T47D (cell line): ENCODE data around the gene CLEC12A.
"Not testable (repeated sequence)": the region's sequence is repeated elsewhere in the genome, so short reads cannot be mapped to it uniquely, and the experiment has no call there.

Experiments used
- DNase-seq, 2 experiments: peaks; one replicate each; pipeline versions ENCODE4 v3.0.0 to v3.0.0-alpha.2; 2011 to 2012; ENCODE audit warnings: low read depth in 1 of 2, low spot score in 1 of 2
- JUND ChIP-seq: IDR thresholded peaks from 2 replicates; pipeline ENCODE4 v1.6.1; 2012; ENCODE audit warnings: low read depth
- in situ Hi-C: cut with HindIII; loops from 2 replicates; pipeline ENCODE4 v1.10.0; 2016; ENCODE audit warnings: low sequenced_read_pairs, low pct_unique_long_range_greater_than_20kb

CLEC12A gene

DNA sequence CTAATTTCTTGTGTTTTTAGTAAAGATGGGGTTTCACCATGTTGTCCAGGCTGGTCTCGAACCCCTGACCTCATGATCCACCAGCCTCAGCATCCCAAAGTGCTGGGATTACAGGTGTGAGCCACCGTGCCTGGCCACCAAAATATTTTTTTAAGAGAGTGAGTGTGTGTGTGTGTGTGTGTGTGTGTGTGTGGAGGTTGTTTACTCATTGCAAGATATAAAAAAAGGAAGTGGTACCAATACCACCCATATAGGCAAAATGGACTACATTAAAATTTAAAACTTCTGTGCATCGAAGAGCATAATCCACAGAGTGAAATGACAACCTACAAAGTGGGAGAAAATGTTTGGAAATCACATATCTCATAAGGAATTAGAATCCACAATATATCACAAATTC, 23.5 kb upstream of the CLEC12A start:
- no peak for DNase-seq
- TF ChIP-seq JUND = no peak
- in situ Hi-C loops = no loop called here

DNA sequence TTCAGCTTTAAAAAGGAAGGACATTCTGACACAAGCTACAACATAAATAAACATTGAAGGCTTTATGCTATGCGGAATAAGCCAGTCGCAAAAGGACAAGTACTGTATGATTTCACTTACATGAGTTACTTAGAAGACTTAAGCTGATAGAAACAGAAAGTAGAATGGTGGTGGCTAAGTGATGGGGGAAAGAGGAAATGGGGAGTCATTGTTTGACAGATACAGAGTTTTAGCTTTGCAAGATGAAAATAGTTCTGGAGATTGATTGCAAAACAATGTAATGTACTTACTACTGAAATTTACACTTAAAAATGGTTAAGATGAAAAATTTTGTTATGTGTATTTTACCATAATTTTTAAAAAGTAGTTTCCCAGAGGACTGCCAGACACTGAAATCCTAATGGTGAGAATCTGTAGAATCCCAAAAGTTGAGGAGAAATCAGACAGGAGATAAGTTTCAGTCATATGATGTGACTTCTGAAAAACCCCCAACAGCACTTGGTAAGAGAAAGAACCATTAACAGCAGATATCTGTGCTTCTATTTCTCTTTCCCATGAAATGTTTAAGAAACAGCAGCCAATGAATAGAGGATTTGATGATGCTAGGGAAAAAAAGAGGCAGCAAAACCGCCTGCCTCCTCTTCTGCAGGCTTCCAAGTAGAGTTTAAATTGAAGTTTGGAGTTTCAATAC, 22.5 kb upstream of the CLEC12A start:
- TF ChIP-seq JUND = no peak
- no peak for DNase-seq
- in situ Hi-C loops = no loop called here

DNA sequence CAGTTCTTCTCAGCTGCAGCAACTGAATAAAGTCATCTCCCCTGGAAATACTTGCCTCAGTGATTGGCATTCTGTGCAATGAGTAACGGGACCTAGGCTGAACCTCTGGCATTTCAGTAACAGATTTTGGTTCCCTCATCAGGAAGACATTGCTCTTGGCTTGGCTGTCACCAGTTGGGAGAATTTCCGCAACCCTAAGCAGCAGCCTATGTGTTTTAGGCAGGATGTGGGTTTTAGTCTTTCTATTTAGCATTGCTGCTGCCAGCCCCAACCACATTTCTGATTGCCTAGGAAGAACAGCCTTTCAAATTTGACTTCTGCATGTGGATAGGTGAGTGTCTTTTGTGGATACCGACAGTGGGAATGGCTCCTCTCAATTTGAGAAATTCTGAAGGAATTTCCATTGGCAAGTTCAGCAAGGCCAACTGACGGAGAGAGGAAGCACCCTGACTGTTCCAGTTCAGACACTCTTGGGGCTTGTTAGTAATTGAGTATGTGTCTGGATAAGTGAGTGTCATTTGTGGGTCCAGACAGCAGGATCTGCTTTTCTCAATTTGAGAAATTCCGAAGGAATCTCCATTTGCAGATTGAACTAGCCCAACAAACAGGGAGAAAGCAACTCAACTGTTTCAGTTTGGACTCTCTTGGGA, 20.1 kb upstream of the CLEC12A start:
- in situ Hi-C loops = no loop called here
- no peak for TF ChIP-seq JUND
- no peak for DNase-seq

DNA sequence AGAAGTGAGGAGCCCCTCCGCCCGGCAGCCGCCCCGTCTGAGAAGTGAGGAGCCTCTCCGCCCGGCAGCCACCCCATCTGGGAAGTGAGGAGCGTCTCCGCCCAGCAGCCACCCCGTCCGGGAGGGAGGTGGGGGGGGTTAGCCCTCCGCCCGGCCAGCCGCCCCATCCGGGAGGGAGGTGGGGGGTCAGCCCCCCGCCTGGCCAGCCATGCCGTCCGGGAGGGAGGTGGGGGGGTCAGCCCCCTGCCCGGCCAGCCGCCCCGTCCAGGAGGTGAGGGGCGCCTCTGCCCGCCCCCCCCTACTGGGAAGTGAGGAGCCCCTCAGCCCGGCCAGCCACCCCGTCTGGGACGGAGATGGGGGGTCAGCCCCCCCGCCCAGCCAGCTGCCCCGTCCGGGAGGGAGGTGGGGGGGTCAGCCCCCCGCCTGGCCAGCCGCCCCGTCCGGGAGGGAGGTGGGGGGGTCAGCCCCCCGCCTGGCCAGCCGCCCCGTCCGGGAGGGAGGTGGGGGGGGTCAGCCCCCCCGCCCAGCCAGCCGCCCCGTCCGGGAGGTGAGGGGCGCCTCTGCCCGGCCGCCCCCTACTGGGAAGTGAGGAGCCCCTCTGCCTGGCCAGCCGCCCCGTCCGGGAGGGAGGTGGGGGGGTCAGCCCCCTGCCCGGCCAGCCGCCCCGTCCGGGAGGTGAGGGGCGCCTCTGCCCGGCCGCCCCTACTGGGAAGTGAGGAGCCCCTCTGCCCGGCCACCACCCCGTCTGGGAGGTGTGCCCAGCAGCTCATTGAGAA, 18.1 kb upstream of the CLEC12A start:
- DNase-seq, in situ Hi-C loops: not testable (repeated sequence)

DNA sequence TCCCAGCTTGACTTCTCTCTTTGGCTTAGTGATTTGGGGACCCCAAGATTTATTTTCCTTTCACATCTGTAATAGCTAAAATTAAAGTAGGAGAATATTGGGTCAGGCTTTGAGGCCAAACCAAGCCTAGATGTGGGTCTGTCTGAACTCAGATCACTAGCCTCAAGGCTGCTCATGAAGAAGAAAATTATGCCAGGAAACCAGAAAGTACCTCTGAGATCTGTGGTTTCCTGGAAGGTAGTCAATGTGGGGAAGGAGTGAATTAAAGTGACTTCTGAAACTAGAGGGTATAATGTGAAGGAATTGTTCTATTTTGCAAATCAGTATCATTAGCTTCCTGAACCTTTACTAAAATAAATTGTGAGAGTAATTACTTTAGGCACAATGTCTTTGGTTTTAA, 13.4 kb upstream of the CLEC12A start:
- in situ Hi-C loops = no loop called here
- TF ChIP-seq JUND = no peak

DNA sequence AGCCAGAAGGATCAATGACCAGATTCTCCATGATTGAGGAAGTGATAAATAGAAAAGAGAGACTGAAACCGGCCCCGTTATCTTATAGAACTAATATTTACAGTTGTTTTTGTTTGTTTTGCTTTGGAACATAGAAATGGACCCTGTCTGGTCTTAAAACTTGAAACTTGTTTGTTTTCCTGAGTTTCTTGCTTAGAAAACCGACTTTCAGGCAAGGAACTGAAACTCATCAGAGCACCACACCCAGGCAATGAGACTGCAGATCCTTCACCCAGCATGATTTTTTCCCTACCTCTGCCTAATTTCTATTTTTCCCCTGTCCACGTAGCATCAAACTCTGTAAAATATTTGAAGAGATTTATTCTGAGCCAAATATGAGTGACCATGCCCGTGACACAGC, 10.6 kb upstream of the CLEC12A start:
- in situ Hi-C loops = no loop called here
- no peak for TF ChIP-seq JUND
- DNase-seq = no peak

More for the DNA sequence above, 13.4 kb upstream of the CLEC12A start:
- no peak for DNase-seq

DNA sequence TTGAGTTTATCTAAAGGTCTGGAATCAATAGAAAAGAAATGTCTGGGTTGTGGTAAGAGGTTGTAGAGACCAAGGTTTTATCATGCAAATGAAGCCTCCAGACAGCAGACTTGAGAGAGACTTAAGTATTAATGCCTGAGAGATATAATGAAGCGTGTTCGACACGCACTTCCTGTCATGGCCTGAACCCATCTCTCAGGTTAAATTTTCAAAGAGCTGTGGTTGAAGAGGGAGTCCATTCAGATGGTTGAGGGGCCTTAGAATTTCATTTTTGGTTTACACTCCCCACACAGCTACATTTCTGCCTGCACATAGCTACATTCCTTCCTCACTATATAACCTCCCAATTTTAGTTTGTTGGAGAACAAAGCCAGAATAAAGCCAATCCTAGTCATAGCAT, 10.1 kb upstream of the CLEC12A start:
- in situ Hi-C loops = no loop called here
- no peak for TF ChIP-seq JUND
- no peak for DNase-seq

DNA sequence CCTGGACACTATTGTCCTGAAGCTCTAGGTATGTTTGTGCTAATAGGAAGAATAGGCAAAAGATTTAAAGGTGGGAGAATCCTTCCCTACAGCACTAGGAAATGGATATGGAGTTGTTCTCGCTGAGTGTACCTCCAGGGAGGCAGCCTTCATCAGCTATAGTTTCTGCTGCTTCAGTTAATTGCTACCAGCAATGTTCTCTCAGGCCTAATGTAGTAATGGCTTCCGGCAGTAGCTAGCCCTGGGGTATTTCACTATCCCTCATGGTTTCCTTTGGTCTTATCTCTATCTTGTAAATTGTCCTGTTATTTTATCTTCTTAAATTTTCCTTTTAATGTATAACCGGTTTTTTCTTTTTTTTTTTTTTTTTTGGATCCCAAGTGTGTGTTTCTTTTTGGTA, 9.3 kb upstream of the CLEC12A start:
- no peak for DNase-seq
- in situ Hi-C loops = no loop called here
- no peak for TF ChIP-seq JUND

DNA sequence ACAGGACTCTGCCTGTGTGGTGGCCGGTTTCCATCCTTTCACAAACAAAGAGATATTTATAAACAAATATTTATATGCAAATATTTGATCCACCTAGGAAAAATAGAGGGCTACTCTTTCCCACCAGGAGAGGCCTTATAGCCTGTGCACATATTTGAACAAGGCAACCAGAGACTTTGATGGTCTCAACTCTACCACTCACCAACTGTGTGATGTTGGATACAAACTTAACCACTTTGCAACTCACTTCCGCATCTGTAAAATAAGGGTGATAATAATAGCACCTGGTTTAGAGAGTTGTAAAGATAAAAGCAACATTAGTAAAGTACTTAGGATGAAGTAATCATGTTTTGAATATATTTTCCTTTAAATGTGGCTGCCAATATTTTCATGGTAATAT, 1.5 kb upstream of the CLEC12A start:
- no peak for DNase-seq
- no peak for TF ChIP-seq JUND
- in situ Hi-C loops = no loop called here

DNA sequence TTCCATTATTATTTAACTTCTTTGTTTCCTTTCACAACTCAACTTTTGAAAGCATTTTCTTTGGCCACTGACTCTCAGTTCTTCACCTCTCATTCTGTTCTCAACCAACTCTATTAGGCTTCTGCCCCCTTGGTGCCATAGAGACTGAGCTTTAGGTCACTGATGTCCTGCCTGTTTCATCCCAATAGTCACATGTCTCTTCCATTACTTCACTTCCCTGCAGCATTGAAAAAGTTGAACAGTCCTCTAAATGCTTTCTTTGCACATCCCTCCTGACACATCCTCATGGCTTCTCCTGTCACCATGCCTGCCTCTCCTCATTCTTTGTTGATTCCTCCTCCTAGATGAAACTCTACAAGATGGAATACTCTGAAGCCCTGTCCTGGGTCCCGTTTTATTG, 2.7 kb downstream of the CLEC12A start:
- in situ Hi-C loops = no loop called here
- no peak for TF ChIP-seq JUND
- DNase-seq = no peak

DNA sequence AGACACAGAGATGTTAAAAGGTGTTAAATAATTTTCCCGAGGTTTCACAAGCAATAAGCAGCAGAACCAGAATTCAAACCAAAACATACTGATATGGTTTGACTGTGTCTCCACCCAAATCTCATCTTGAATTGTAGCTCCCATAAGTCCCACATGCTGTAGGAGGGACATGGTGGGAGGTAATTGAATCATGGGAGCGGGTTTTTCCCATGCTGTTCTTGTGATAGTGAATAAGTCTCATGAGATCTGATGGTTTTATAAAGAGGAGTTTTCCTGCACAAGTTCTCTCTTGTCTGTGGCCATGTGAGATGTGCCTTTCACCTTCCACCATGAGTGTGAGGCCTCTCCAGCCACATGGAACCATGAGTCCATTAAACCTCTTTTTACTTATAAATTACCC, 3.5 kb downstream of the CLEC12A start:
- in situ Hi-C loops, DNase-seq: not testable (repeated sequence)

DNA sequence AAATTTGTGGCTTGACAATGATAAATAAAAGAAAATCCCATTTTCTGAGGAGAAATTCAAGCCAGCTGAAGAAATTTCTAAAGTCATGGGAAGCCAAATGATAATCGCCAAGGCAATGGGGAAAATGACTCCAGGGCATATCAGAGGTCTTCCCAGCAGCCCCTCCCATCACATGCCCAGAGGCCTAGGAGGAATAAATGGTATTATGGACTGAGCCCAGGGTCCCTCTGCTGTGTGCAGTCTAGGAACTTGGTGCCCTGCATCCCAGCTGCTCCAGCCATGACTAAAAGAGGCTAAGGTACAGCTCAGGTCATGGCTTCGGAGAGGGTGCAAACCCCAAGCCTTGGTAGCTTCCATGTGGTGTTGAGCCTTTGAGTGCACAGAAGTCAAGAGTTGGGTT, 4.4 kb downstream of the CLEC12A start:
- in situ Hi-C loops = no loop called here
- TF ChIP-seq JUND = no peak
- DNase-seq = no peak

DNA sequence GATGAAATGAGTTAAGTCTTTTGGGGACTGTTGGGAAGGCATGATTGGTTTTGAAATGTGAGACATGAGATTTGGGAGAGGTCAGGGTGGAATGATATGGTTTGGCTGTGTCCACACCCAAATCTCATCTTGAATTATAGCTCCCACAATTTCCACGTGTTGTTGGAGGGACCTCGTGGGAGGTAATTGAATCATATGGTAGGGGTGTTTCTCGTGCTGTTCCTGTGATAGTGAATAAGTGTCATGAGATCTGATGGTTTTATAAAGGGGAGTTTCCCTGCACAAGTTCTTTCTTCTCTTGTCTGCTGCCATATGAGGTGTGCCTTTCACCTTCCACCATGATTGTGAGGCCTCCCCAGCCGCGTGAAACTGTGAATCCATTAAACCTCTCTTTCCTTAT, 5.4 kb downstream of the CLEC12A start:
- DNase-seq, in situ Hi-C loops: not testable (repeated sequence)
